ENCODE measurements around the gene RTRAF.

The RTRAF gene

GRCh38 chr14:51967521-51967920, 21.8 kb upstream of the RTRAF start:
- ChIA-PET POLR2A (no interaction called here), CTCF (interaction anchor here (0.9 to 5.4 kb wide), 3 partner anchors 13 to 29 kb away, joined by 3 to 62 read pairs (median 3); no protein-coding TSS in a partner anchor)
- DNase-seq (ENCODE audit: extremely low spot score) = no peak
- TF ChIP-seq, protein P1, sequence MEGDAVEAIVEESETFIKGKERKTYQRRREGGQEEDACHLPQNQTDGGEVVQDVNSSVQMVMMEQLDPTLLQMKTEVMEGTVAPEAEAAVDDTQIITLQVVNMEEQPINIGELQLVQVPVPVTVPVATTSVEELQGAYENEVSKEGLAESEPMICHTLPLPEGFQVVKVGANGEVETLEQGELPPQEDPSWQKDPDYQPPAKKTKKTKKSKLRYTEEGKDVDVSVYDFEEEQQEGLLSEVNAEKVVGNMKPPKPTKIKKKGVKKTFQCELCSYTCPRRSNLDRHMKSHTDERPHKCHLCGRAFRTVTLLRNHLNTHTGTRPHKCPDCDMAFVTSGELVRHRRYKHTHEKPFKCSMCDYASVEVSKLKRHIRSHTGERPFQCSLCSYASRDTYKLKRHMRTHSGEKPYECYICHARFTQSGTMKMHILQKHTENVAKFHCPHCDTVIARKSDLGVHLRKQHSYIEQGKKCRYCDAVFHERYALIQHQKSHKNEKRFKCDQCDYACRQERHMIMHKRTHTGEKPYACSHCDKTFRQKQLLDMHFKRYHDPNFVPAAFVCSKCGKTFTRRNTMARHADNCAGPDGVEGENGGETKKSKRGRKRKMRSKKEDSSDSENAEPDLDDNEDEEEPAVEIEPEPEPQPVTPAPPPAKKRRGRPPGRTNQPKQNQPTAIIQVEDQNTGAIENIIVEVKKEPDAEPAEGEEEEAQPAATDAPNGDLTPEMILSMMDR (IDR thresholded peaks at IDR 0.05; ENCODE audit: control extremely low read depth, extremely low read depth, low read depth, missing control alignments) = no peak

DNA sequence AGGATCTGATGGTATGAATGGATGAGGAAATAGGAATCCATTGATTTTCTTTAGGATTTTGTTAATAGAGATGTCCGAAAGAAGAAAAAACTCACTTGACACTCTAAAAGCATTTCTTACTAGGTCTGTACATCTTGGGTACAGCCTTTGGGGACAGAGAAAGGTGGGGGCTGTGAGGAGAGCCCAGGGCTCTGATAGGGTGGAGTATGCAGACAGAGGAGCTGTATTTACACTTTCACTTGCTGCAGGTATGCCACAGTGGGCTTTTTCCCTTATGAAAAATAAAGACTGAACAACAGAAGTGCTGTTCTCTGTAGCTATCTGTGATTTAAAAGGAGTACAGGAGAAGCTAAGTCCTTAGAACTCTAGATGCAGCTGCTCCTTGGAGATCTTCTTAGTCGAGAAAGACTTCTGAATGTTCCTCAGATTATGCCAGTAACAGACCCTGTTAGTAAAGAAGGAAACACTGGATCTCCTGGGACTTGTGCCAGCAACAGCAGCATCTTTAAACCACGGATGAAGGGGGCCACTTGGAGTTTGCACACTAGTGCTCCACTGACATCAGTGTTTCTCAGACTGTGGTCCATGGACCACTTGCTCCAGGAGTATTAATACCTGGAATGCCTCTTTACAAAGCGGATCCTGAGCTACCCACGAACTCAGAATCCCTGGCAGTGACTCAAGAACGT, 19.4 kb upstream of the RTRAF start:
- POLR2A ChIA-PET = no interaction called here
- DNase-seq (ENCODE audit: extremely low spot score) = no peak
- CTCF ChIA-PET = interaction anchor here (0.9 to 5.4 kb wide), 2 partner anchors 10 to 142 kb away, joined by 3 to 62 read pairs; no protein-coding TSS in a partner anchor
- TF ChIP-seq, protein P1 (IDR thresholded peaks at IDR 0.05; ENCODE audit: control extremely low read depth, extremely low read depth, low read depth, missing control alignments) = no peak

DNA sequence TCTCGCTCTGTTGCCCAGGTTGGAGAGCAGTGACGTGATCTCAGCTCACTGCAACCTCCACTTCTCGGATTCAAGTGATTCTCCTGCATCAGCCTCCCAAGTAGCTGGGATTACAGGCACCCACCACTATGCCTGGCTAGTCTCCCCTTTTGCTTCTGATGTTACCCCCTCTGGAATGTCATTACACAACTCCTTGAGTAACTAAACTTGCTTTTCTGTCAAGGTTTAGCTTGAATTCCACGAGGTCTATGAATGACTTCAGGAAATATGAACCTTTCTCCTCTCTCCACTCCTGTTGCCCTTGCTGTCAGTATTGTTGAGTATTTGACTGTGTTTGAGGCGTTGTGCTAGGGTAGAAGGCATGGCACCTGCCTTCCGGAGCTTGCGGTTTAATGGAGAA, 16.8 kb upstream of the RTRAF start:
- TF ChIP-seq, protein P1 (IDR thresholded peaks at IDR 0.05; ENCODE audit: control extremely low read depth, extremely low read depth, low read depth, missing control alignments) = no peak
- POLR2A ChIA-PET = no interaction called here
- CTCF ChIA-PET = interaction anchor here (1.7 kb wide), 1 partner anchor 10 kb away, joined by 5 read pairs; no protein-coding TSS in a partner anchor
- no peak for DNase-seq (ENCODE audit: extremely low spot score)

DNA sequence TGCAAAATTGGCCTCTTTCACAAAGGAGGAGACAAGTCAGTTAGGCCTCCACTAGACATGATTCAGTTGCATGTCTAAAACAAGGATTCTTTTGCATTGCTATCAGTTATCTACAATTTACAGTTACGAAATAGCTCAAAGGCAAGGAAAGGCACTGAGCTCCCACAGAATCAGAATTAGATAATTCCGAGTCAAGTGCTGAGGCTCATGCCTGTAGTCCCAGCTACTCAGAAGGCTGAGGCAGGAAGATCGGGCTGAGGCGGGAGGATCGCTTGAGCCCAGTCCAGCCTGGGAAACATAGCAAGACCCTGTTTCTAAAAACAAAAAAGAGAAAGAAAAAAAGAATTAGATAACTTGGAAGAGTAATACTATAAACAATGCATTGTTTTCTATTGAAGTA, 12.3 kb upstream of the RTRAF start:
- DNase-seq (ENCODE audit: extremely low spot score) = no peak
- ChIA-PET CTCF (interaction anchor here (0.7 to 4.9 kb wide), 7 partner anchors 12 to 136 kb away, joined by 3 to 47 read pairs (median 8); partner anchors contain the start of gene RTRAF), POLR2A (no interaction called here)
- TF ChIP-seq, protein P1 (IDR thresholded peaks at IDR 0.05; ENCODE audit: control extremely low read depth, extremely low read depth, low read depth, missing control alignments) = no peak

GRCh38 chr14:51978681-51979085, 10.7 kb upstream of the RTRAF start:
- TF ChIP-seq, protein P1 (IDR thresholded peaks at IDR 0.05; ENCODE audit: control extremely low read depth, extremely low read depth, low read depth, missing control alignments) = no peak

GRCh38 chr14:51979088-51979709, 10.1 kb upstream of the RTRAF start:
- ChIA-PET CTCF (interaction anchor here (0.5 to 4.9 kb wide), 52 partner anchors 10 to 1231 kb away, joined by 3 to 62 read pairs (median 4); partner anchors contain the start of genes FRMD6, GNG2 and RTRAF), POLR2A (no interaction called here)
- TF ChIP-seq, protein P1 (IDR thresholded peaks at IDR 0.05; ENCODE audit: control extremely low read depth, extremely low read depth, low read depth, missing control alignments) = peak; percentile 91
- DNase-seq (ENCODE audit: extremely low spot score) = peak; percentile 52

More at GRCh38 chr14:51978681-51979085, 10.7 kb upstream of the RTRAF start:
- CTCF ChIA-PET = interaction anchor here (0.5 to 4.9 kb wide), 51 partner anchors 10 to 1231 kb away, joined by 3 to 62 read pairs (median 4); partner anchors contain the start of genes FRMD6, GNG2 and RTRAF
- no peak for DNase-seq (ENCODE audit: extremely low spot score)
- POLR2A ChIA-PET = no interaction called here
